ENCODE results near the gene SHISAL1.

DNA sequence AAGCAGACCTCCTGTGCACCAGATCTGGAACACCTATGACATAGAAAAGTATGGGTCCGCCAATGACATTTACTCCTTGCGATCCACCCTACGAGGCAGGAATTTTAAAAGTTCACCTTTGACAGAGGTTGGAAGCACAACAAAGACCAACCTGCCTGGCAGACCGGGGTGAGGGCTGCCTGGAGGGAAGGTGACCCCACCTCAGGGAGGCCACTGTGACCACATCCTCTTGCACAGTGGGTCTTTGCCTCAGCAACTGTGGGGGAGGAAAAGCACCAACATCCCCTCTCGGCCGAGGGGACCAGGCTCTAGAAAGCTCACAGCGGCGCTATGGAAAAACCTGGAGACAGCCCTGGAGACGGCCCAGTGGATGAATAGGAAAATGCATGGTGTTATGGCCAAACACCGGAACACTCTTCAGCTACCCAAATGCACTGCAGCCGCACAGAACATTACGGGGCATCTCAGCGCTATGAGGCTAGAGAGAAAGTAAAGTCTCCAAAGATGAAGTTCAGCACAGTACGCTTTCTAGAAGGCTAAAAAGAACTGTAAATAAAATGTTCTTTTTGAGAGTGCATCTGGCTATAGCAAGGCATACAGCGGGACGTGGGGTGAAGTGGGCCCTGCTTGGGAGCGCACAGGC, 1.8 kb upstream of the SHISAL1 start:
- TF ChIP-seq POLR2A (IDR thresholded peaks at IDR 0.05) = no peak
- TF ChIP-seq, protein P1, sequence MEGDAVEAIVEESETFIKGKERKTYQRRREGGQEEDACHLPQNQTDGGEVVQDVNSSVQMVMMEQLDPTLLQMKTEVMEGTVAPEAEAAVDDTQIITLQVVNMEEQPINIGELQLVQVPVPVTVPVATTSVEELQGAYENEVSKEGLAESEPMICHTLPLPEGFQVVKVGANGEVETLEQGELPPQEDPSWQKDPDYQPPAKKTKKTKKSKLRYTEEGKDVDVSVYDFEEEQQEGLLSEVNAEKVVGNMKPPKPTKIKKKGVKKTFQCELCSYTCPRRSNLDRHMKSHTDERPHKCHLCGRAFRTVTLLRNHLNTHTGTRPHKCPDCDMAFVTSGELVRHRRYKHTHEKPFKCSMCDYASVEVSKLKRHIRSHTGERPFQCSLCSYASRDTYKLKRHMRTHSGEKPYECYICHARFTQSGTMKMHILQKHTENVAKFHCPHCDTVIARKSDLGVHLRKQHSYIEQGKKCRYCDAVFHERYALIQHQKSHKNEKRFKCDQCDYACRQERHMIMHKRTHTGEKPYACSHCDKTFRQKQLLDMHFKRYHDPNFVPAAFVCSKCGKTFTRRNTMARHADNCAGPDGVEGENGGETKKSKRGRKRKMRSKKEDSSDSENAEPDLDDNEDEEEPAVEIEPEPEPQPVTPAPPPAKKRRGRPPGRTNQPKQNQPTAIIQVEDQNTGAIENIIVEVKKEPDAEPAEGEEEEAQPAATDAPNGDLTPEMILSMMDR (IDR thresholded peaks at IDR 0.05) = no peak
